Endothelial cell (in vitro differentiated cells): ENCODE data around the gene CDK8. TPM values are rescaled to one million over a fixed set of nuclear protein-coding genes. Genes with fewer than 3 reads are reported as not detected.

ENCODE experiments used
- DNase-seq: peaks from one replicate; pipeline ENCODE4 v3.0.0; 2021; ENCODE audit warnings: low spot score
- H3K27ac Mint-ChIP-seq: one replicate; pipeline ENCODE4 v1.8.0; 2021; ENCODE audit warnings: mixed read lengths, inconsistent platforms; ENCODE audit not compliant: unreplicated experiment
- H3K27me3 Mint-ChIP-seq: one replicate; pipeline ENCODE4 v1.8.0; 2021; ENCODE audit warnings: mild to moderate bottlenecking, moderate library complexity, mixed read lengths, inconsistent platforms; ENCODE audit not compliant: unreplicated experiment
- H3K36me3 Mint-ChIP-seq: one replicate; pipeline ENCODE4 v1.8.0; 2021; ENCODE audit warnings: mild to moderate bottlenecking, low read depth, mixed read lengths, inconsistent platforms; ENCODE audit not compliant: unreplicated experiment
- H3K4me1 Mint-ChIP-seq: one replicate; pipeline ENCODE4 v1.8.0; 2021; ENCODE audit warnings: mild to moderate bottlenecking, mixed read lengths, inconsistent platforms; ENCODE audit not compliant: unreplicated experiment
- H3K4me3 Mint-ChIP-seq: one replicate; pipeline ENCODE4 v1.8.0; 2021; ENCODE audit warnings: mild to moderate bottlenecking, mixed read lengths, inconsistent platforms; ENCODE audit not compliant: unreplicated experiment
- H3K9me3 Mint-ChIP-seq: one replicate; pipeline ENCODE4 v1.8.0; 2021; ENCODE audit warnings: mixed read lengths, inconsistent platforms; ENCODE audit not compliant: unreplicated experiment
- total RNA-seq: library from RNA; stranded (reverse); fragmentation: NEBNext Ultra II Directional; extraction: Animal tissue kit (Norgen Biotek cat#: 25700); gene quantifications from one replicate; pipeline ENCODE4 v1.2.1, GENCODE V29; 2021; ENCODE audit not compliant: unreplicated experiment
- TF ChIP-seq, protein P1 (sequence below): fragments of 200-600 bp; sonication (generic); IDR thresholded peaks from one replicate; pipeline ENCODE4 v1.5.0; 2021; ENCODE audit warnings: antibody characterized with exemption; ENCODE audit not compliant: unreplicated experiment

CDK8 gene
- total RNA-seq, 1 donor from 2014 or later: 18.1 TPM

DNA sequence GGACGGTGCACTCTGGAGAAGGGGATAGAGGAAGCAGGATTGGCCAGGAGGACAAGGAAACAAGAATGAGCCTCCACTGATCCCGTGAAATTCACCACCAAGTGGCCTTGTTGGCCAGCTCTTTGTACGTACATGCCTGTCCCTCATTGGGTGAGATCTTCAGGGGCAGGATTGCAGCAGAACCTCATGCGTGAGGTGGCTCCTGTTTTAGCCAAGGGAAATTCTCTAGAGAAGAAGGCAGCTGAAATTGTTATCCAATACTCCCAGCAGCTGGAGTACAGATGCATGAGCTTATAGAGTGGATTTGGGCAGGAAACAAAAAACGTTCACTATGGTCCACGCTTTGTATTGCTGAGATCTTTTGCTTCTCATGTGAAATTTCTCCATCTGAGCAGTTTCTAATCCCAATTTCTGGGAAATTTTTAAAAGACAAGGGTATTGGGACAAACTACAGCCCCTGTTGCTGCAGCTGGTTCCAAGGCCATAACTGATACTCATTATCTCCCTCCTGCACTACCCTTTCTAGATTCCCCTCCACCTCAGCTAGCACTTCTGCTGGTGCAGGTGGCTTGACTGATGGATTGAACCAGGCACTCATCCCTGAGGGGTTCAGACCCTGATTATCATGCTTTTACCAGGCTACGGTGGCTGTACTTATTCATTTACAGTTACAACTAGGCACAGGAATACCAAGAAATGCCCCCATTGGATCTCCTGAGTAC lies 27.9 kb upstream of the CDK8 start:
- H3K27ac Mint-ChIP-seq: no peak overlapping the region

DNA sequence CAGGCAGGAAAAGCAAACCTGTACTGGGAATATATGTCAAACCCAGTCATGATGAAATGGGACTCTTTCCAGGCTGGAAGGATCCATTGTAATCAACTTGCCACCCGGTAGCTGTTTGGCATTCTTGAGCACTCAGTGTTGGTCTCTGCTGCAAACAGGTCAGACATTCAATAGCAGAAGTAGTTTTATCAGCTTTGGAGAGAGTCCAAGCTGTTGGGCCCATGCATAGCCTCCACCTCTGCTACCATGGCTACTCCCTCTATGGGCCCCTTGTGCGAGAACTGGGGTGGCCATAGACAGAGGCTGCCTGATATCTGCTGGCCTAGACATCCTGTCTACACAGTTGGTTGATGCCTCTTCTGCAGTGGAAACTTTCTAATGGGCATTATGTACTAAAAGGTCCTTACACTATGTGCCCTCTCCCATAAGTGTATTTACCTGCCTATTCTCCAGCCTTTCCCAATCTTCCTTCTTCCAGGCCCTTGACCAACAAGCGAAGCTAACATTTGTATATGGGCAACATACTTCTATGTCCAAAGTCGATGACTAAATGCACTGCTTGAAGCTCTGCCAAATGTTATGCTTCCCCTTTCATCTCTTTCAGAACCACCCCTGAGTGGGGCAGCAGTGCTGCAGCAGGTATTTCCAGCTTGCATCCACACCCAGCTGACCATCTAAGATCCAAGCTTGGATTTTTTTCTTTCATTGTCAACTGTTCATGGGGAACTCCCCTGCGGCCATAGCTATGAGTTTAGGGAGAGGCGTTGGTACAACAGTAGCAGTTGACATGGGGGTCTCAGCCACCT lies 26.6 kb upstream of the CDK8 start:
- DNase-seq: no peak
- TF ChIP-seq, protein P1, sequence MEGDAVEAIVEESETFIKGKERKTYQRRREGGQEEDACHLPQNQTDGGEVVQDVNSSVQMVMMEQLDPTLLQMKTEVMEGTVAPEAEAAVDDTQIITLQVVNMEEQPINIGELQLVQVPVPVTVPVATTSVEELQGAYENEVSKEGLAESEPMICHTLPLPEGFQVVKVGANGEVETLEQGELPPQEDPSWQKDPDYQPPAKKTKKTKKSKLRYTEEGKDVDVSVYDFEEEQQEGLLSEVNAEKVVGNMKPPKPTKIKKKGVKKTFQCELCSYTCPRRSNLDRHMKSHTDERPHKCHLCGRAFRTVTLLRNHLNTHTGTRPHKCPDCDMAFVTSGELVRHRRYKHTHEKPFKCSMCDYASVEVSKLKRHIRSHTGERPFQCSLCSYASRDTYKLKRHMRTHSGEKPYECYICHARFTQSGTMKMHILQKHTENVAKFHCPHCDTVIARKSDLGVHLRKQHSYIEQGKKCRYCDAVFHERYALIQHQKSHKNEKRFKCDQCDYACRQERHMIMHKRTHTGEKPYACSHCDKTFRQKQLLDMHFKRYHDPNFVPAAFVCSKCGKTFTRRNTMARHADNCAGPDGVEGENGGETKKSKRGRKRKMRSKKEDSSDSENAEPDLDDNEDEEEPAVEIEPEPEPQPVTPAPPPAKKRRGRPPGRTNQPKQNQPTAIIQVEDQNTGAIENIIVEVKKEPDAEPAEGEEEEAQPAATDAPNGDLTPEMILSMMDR: no peak
- no peaks in the 10 kb centered on the region for H3K36me3 Mint-ChIP-seq
- no peaks in the 10 kb centered on the region for H3K9me3 Mint-ChIP-seq
- H3K27me3 Mint-ChIP-seq: peaks cover 6% of the 10 kb centered on the region
- no peak overlapping the region for H3K4me3 Mint-ChIP-seq
- H3K27ac Mint-ChIP-seq: no peak overlapping the region
- H3K4me1 Mint-ChIP-seq: peaks cover 25% of the 10 kb centered on the region

More for the DNA sequence above, 27.9 kb upstream of the CDK8 start:
- H3K27me3 Mint-ChIP-seq: peaks cover 14% of the 10 kb centered on the region
- H3K4me1 Mint-ChIP-seq: peaks cover 24% of the 10 kb centered on the region
- H3K9me3 Mint-ChIP-seq: no peaks in the 10 kb centered on the region
- H3K4me3 Mint-ChIP-seq: no peak overlapping the region
- TF ChIP-seq, protein P1: no peak
- DNase-seq: no peak
- peaks cover 4% of the 10 kb centered on the region for H3K36me3 Mint-ChIP-seq

DNA sequence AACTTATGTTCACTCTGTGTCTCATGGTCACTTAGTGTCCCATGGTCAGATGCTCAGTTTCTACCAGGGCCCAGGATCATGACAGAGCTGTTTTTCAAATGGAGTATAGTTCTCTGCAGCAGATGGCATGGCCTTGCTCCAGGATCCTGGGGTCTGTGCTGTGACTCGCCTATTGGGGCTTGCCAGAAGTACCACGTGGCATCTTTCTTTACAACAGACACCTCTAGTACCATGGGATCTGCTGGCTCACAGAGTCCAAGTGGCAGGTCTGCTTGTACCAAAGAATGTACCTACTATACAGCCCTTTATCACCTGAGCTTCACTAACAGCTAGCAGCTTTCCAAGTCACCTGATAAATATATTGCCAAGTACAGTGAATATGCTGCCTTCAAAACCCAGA lies 25.8 kb upstream of the CDK8 start:
- H3K9me3 Mint-ChIP-seq: no peaks in the 10 kb centered on the region
- peaks cover under 1% of the 10 kb centered on the region for H3K27me3 Mint-ChIP-seq
- no peak overlapping the region for H3K27ac Mint-ChIP-seq
- TF ChIP-seq, protein P1: no peak
- no peak for DNase-seq
- H3K4me1 Mint-ChIP-seq: peaks cover 18% of the 10 kb centered on the region
- no peak overlapping the region for H3K4me3 Mint-ChIP-seq
- no peaks in the 10 kb centered on the region for H3K36me3 Mint-ChIP-seq

DNA sequence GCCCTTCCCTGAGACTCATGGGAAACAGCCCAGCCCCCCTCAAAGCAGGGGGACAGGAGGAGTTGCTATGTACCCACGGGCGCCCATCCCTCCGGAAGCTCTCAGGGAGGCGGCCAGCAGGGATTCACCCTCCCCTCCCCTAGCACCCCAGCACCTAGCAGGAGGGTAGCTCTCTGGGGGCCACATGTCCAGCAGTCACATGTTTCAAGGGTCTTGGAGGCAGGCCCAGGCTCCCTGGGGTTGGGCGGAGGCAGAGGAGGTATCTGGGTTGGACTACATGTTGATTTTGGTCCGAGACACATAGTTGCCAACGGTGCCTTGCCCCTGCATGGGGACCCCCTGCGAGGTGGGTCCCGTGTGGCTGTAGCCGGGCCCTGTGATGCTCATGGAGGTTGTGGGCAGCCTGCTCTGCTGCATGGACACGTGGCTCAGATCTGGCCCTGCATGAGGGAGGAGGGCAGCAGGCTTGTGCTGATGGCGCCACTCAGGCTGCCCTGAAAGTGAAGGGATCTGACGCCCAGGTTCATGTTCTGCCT lies 24.8 kb upstream of the CDK8 start:
- H3K36me3 Mint-ChIP-seq: no peaks in the 10 kb centered on the region
- DNase-seq: no peak
- H3K9me3 Mint-ChIP-seq: no peaks in the 10 kb centered on the region
- H3K27ac Mint-ChIP-seq: no peak overlapping the region
- H3K27me3 Mint-ChIP-seq: no peaks in the 10 kb centered on the region
- H3K4me3 Mint-ChIP-seq: no peak overlapping the region
- TF ChIP-seq, protein P1: no peak
- H3K4me1 Mint-ChIP-seq: peaks cover 15% of the 10 kb centered on the region
